ENCODE measurements around the gene ROPN1B. TPM values are rescaled to one million over a fixed set of nuclear protein-coding genes. Genes with fewer than 3 reads are reported as not detected.
"Not testable (repeated sequence)": the region's sequence is repeated elsewhere in the genome, so short reads cannot be mapped to it uniquely, and the experiment has no call there.

Gene ROPN1B
- 1 to 10 TPM in 2 of 4 donors, under 1 TPM in 1, not detected in 1; 0.60 to 8.8 (median 6.9) TPM for total RNA-seq

DNA sequence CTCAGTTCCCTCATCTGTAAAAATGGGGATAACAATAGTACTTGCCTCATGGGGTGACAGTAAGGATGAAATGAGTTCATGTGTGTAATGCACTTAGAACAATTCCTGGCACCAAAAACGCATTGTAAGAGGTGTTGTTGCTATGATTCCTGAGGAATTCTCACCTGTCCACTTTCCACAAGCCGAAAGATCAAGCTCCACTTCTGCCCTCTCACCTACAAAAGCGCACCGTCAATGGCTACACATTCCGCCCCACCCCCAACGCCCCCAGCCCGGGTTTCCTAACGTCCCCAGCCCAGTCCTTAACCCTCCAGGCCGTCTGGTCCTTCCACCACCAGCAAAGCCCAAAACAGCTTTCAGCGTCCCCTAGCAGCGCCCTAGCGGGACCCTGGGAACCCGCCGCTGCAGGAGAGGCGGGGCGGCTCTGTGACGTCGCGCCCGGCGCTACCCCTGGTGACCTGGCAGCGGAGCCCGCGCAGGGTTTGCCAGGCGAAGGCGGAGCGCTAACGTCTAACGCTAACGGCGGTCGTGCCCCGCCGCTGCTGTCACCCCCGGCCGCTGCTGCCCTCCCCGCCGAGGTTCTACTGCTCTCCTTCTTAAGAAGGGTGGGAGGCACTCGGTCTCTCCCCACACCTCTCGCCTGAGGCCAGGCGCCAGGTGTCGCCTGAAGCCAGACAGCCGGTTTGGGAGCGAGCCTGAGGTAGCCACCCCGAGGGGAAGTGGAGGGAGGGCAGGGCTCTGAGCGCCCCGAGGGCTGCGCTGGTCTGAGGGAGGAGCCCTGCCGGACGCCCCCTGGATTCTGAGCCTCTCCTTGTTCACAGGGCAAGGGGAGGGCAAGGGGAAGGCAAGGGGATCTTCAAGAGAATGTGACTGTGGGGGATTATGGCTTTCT, at the start of gene ROPN1B:
ROPN1B (plus strand) TSS at position 478 of the 892 bp plus-strand sequence. CDS start 2,877 bp downstream, outside the sequence.
- peaks cover 0 to 30% of the 10 kb centered on the region in 2 donors for H3K27me3 ChIP-seq
- H3K9me3 ChIP-seq; DNase-seq (ENCODE audit: low spot score in 2 of 2); H3K4me1 ChIP-seq; H3K36me3 ChIP-seq; H3K27ac ChIP-seq; H3K4me3 ChIP-seq: not testable (repeated sequence)
- 5 to 20% methylated on average over 2 to 5 of the region's 50 CpGs for WGBS, 2 donors

DNA sequence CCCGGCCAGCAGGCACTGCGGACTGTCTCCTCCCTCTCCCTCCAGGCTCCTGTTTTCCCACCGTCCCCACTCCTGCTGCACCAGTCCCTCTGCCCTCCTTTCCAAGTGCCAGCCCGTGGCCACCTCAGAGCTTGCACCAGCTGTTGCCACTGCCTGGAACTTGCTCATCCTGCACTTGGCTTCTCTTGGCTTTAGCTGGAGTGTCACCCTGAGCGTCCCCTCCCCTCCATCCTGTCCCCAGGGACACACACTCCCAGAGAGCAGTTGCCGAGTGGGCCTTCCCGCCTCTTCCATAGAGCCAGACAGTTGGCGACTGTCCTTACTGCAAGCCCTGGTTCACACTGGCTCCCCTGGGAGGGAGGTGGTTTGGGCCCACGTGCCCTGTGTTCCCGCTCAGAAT, 48.8 kb upstream of the ROPN1B start:
- not testable (repeated sequence) for H3K27ac ChIP-seq; H3K9me3 ChIP-seq; H3K4me1 ChIP-seq; DNase-seq (ENCODE audit: low spot score in 2 of 2); H3K4me3 ChIP-seq; H3K27me3 ChIP-seq; H3K36me3 ChIP-seq
- WGBS, 2 donors, result 69 to 71% methylated on average over 10 of the region's 10 CpGs

DNA sequence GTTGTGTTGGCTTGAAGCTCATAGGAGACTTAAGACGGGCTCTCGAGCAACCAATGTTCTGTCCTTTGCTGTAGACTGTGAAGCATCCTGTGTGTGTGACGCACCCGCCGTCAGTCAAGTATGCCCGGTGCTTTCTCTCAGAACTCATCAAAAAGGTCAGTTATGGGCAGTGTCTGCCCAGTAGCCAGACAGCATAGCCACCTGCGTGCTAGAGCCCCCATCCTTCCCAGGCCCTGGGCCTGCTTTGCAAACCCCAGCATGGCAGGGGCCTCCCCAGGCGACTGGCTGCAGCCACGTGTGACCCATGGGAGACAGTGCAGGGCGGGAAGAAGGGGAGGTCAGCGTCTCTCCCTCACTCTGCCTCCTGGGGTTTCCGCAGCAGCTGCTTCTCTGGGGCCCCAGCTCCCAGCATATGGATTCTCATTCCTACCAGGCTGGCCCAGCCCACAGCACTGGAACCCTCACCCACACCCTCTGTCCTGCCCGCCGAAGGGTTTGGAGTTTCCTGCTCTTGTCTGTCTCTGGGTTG, 48.2 kb upstream of the ROPN1B start:
- H3K9me3 ChIP-seq, H3K36me3 ChIP-seq: not testable (repeated sequence)

DNA sequence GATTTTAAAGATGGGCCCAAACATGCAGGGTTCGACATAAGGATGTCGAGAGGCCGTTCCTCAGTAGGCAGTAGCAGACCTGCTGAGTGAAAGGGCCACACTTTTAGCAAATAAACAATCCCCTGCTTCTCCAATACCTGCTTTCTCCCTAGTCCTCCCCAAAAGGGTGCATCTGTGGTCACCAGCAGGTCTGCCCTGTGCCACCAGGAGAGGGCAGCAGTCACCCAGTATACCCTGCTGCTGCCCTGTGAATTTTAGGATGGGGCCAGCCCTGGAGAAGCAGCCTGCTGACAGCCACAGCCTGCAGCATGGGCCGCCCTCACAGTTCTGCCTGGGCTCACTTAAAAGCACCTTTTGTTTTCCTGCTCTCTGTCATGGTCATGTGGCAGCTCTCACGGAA, 47.3 kb upstream of the ROPN1B start:
- not testable (repeated sequence) for H3K4me3 ChIP-seq, H3K36me3 ChIP-seq, H3K4me1 ChIP-seq, H3K27me3 ChIP-seq, H3K9me3 ChIP-seq, H3K27ac ChIP-seq
- DNase-seq (ENCODE audit: low spot score in 2 of 2), result peak in 1 of 2 donors; percentile 29
- 42 to 58% methylated on average over 4 to 5 of the region's 5 CpGs for WGBS, 2 donors
- TF ChIP-seq, protein P1, sequence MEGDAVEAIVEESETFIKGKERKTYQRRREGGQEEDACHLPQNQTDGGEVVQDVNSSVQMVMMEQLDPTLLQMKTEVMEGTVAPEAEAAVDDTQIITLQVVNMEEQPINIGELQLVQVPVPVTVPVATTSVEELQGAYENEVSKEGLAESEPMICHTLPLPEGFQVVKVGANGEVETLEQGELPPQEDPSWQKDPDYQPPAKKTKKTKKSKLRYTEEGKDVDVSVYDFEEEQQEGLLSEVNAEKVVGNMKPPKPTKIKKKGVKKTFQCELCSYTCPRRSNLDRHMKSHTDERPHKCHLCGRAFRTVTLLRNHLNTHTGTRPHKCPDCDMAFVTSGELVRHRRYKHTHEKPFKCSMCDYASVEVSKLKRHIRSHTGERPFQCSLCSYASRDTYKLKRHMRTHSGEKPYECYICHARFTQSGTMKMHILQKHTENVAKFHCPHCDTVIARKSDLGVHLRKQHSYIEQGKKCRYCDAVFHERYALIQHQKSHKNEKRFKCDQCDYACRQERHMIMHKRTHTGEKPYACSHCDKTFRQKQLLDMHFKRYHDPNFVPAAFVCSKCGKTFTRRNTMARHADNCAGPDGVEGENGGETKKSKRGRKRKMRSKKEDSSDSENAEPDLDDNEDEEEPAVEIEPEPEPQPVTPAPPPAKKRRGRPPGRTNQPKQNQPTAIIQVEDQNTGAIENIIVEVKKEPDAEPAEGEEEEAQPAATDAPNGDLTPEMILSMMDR (IDR thresholded peaks at IDR 0.05), result peak; percentile 36 to 63 (median 53)

More for the DNA sequence above, 48.2 kb upstream of the ROPN1B start:
- H3K4me3 ChIP-seq; H3K4me1 ChIP-seq; H3K27ac ChIP-seq; H3K27me3 ChIP-seq; DNase-seq (ENCODE audit: low spot score in 2 of 2): not testable (repeated sequence)
- 78% methylated on average over 12 to 13 of the region's 14 CpGs for WGBS, 2 donors

DNA sequence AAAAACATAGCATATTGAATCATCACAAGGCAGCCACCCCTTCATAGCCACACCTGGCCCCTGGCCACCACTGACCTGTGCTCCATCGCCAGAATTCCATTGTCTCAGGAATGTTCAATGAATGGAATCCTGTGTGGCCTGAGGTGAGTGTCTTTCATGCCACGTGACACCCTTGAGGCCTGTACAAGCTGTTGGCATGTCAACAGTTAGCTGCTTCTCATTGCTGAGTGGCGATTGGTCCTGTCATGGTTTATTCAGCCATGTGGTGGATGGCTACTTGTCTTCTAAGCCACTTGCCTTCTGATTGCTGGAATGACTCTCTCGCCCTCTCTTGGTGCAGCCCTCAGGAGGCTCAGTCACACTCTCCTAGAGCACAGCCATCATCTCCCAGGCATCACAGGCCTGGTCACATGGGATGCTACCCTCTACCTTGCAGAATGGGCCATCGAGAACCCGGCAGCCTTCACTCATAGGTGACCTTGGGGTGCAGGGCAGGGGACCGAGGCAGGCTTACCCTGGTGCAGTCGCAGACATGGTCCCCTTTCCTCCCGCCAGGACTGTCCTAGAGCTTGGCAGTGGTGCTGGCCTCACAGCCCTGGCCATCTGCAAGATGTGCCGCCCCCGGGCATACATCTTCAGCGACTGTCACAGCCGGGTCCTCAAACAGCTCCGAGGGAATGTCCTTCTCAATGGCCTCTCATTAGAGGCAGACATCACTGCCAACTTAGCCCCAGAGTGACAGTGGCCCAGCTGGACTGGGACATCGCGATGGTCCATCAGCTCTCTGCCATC, 45.5 kb upstream of the ROPN1B start:
- not testable (repeated sequence) for H3K9me3 ChIP-seq; H3K36me3 ChIP-seq; DNase-seq (ENCODE audit: low spot score in 2 of 2); H3K4me1 ChIP-seq; H3K27me3 ChIP-seq; H3K27ac ChIP-seq; H3K4me3 ChIP-seq
- 92 to 95% methylated on average over 15 to 16 of the region's 16 CpGs for WGBS, 2 donors

DNA sequence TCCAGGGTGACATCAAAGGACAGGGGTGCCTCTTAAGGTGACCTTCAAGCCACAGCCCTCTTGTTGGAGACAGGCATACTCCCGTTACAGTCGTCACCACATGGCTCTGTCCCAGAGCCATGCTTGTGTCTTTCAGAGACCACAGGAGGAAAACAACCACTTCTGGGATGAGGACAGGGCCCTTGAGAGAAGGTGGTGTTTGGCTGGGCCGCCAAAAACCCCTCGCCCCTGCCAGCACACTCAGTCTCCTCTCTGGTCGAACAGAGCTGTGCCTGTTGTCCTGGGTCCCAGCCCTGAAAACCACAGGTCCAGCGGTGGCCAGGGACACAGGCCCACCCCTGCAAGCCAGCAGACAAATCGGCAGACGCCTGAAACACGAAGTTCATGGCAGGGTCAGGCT, 44.7 kb upstream of the ROPN1B start:
- not testable (repeated sequence) for H3K27me3 ChIP-seq; H3K36me3 ChIP-seq; H3K9me3 ChIP-seq; DNase-seq (ENCODE audit: low spot score in 2 of 2); H3K27ac ChIP-seq; H3K4me1 ChIP-seq; H3K4me3 ChIP-seq
- 61 to 63% methylated on average over 9 of the region's 9 CpGs for WGBS, 2 donors

DNA sequence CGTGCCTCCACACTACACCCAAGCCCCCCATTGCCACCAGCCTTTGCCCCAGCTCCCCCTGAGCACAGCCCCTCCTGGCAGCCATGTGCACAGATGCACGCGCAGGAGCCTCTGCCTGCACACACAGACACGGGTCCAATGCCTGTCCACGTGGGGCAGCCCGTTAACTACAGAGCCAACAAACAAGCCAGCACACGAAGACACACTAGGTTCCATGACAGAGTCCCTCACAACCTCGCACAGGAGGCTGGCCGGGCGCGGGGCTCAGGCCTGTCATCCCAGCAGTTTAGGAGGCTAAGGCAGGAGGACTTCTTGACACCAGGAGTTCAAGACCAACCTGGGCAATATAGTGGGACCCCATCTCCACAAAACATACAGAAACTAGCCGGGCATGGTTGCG, 43.3 kb upstream of the ROPN1B start:
- not testable (repeated sequence) for H3K4me3 ChIP-seq; H3K9me3 ChIP-seq; H3K27ac ChIP-seq; DNase-seq (ENCODE audit: low spot score in 2 of 2); H3K36me3 ChIP-seq; H3K4me1 ChIP-seq; H3K27me3 ChIP-seq
- WGBS, 2 donors, result 95 to 97% methylated on average over 12 to 13 of the region's 13 CpGs

DNA sequence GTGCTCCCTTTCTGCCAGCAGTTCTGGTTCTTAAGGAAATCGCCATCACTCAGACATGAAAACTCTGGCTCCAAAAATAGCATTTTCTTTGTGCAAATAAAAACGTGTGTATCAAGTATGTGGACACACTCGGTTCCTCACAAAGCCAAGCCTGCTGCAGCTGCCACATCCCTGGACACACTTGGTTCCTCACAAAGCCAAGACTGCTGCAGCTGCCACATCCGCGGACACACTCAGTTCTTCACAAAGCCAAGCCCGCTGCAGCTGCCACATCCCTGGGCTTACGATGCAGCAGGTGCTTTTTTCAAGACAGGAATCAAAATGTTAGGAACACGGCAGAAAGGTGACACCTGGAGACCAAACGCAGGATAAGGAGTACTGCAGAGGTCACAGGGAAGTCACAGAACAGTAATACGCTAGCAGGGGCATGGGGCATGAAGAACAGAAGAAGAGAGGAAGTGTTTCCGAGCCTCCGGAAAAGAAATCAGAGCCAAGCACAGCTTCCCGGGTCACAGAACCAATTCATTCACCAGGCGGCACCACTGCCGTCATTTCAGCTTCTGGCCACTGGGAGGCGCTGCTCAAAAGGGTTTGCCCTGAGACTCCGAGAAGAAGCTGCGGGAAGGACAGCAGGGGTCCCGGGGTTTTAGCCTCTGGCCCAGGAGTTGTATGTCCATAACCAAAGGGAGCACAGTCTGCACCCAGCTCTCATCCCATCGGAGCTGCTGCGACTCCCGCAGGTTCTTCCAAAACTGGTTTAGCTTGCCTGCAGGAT, 40.0 kb upstream of the ROPN1B start:
- H3K27ac ChIP-seq, H3K9me3 ChIP-seq, H3K4me1 ChIP-seq, H3K27me3 ChIP-seq, H3K36me3 ChIP-seq, H3K4me3 ChIP-seq: not testable (repeated sequence)
- WGBS, 2 donors, result 42 to 43% methylated on average over 22 of the region's 22 CpGs
- TF ChIP-seq, protein P1 (IDR thresholded peaks at IDR 0.05), result peak in 4 of 5 experiments; percentile 21 to 65 (median 45)
- peak in 1 of 2 donors; percentile 58 for DNase-seq (ENCODE audit: low spot score in 2 of 2)

DNA sequence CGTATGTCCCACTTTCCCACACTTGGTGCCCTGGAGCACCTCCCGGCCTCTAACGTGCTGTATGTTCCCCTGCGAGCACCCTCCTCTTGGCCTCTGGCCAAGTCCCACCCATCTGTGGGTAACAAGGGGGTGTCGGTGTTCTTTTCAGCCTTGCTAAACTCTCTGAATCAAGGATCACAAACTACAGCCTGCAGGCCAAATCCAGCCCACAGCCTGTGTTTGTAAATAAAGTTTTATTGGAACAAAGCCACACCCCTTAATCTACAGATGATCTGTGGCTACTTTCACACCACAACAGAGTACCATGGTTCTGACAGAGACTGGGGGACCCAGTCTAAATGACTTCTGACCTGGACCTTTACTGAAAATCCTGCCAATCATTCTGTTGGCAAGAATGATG, 39.2 kb upstream of the ROPN1B start:
- DNase-seq (ENCODE audit: low spot score in 2 of 2); H3K27ac ChIP-seq; H3K9me3 ChIP-seq; H3K36me3 ChIP-seq; H3K27me3 ChIP-seq; H3K4me3 ChIP-seq; H3K4me1 ChIP-seq: not testable (repeated sequence)
- 28 to 40% methylated on average over 5 of the region's 5 CpGs for whole genome bisulfite sequencing, 2 donors

DNA sequence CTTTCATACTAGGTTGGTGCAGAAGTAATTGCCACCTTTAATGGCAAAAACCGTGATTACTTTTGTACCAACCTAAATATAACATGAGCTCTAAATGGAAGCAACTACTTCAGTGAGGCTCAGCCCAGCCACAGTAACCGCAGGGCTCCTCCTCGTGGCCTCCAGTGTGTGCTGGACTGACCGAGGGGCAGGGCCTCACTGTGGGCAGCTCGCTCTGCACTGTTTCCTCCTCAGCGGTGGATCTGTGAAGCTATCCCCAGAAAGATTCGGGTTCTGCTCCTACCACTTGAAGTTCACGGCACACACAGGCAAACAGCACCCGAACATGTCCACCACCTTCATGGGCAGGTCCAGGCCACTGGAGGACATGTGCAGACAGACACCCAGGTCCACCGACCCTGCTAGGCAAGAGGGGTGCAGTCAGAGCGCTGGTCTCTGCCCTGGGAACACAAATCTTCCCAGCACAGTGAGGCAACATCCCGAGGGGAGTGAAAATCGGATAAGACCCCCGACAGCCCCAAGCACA, 37.6 kb upstream of the ROPN1B start:
- WGBS, 2 donors, result 40 to 55% methylated on average over 6 to 14 of the region's 14 CpGs
- not testable (repeated sequence) for DNase-seq (ENCODE audit: low spot score in 2 of 2); H3K36me3 ChIP-seq; H3K27me3 ChIP-seq; H3K9me3 ChIP-seq; H3K4me3 ChIP-seq; H3K27ac ChIP-seq; H3K4me1 ChIP-seq
